CD14-positive monocyte (primary cell): ENCODE results near the gene TTLL11. TPM values are rescaled to one million over a fixed set of nuclear protein-coding genes. Genes with fewer than 3 reads are reported as not detected.

ENCODE experiments used
- DNase-seq, 3 donors: peaks; one replicate each; pipeline ENCODE4 v3.0.0-alpha.2; 2011 to 2022
- H2AFZ ChIP-seq: 2 replicates; pipeline ENCODE4 v1.6.0; 2012; ENCODE audit warnings: mild to moderate bottlenecking, low read depth, low read length, inconsistent platforms; ENCODE audit not compliant: insufficient read depth, poor library complexity, severe bottlenecking
- H3K27ac ChIP-seq, 2 donors: 1 replicate in 1 of 2; 2 replicates in 1 of 2; pipeline ENCODE4 v1.5.1; 2012 to 2013; ENCODE audit warnings: low read length in 2 of 2, control low read depth in 1 of 2, inconsistent platforms in 1 of 2, low read depth in 1 of 2, mild to moderate bottlenecking in 1 of 2
- H3K27me3 ChIP-seq, 2 donors: one replicate each; pipeline versions ENCODE4 v1.6.0 to v1.6.1; 2011 to 2013; ENCODE audit warnings: low read length in 2 of 2; ENCODE audit not compliant: control insufficient read depth in 2 of 2, insufficient read depth in 2 of 2
- H3K36me3 ChIP-seq, 2 donors: replicated peaks in 1 of 2; 1 replicate in 1 of 2; 2 replicates in 1 of 2; pipeline versions ENCODE4 v1.5.1 to v1.6.1; 2012 to 2013; ENCODE audit warnings: low read length in 2 of 2, control low read depth in 1 of 2, inconsistent platforms in 1 of 2, mild to moderate bottlenecking in 1 of 2; ENCODE audit not compliant: insufficient read depth in 2 of 2, control insufficient read depth in 1 of 2
- H3K4me1 ChIP-seq, 2 donors: 1 replicate in 1 of 2; 2 replicates in 1 of 2; pipeline versions ENCODE4 v1.5.1 to v1.6.1; 2012 to 2013; ENCODE audit warnings: low read length in 2 of 2, control low read depth in 1 of 2, inconsistent platforms in 1 of 2, mild to moderate bottlenecking in 1 of 2, moderate library complexity in 1 of 2; ENCODE audit not compliant: insufficient read depth in 2 of 2, control insufficient read depth in 1 of 2
- H3K4me2 ChIP-seq: replicated peaks from 2 replicates; pipeline ENCODE3; 2012; ENCODE audit warnings: low read length, moderate library complexity, mild to moderate bottlenecking; ENCODE audit not compliant: poor library complexity, severe bottlenecking; ENCODE audit errors: extremely low read depth
- H3K4me3 ChIP-seq, 3 experiments: fragments of 200-600 bp in 1 of 3; sonication (generic) in 1 of 3; replicated peaks in 1 of 3; 1 replicate in 2 of 3; 2 replicates in 1 of 3; pipeline ENCODE4 v1.5.1; 2011 to 2013; ENCODE audit warnings: low read length in 3 of 3, mild to moderate bottlenecking in 3 of 3, control low read depth in 2 of 3, low read depth in 2 of 3, inconsistent platforms in 1 of 3, moderate library complexity in 1 of 3
- H3K79me2 ChIP-seq: 2 replicates; pipeline ENCODE4 v1.6.0; 2012; ENCODE audit warnings: mild to moderate bottlenecking, control low read depth, inconsistent platforms, low read length, moderate library complexity; ENCODE audit not compliant: insufficient read depth
- H3K9ac ChIP-seq: 2 replicates; pipeline ENCODE4 v1.6.0; 2017; ENCODE audit warnings: low read length, mild to moderate bottlenecking; ENCODE audit not compliant: insufficient read depth, poor library complexity, severe bottlenecking
- H3K9me3 ChIP-seq, 2 donors: replicated peaks in 1 of 2; 1 replicate in 1 of 2; 2 replicates in 1 of 2; pipeline versions ENCODE4 v1.5.1 to v1.6.1; 2012 to 2013; ENCODE audit warnings: low read length in 2 of 2, control low read depth in 1 of 2; ENCODE audit not compliant: control insufficient read depth in 1 of 2, insufficient read depth in 1 of 2
- H4K20me1 ChIP-seq: 2 replicates; pipeline ENCODE4 v1.6.0; 2012; ENCODE audit warnings: mild to moderate bottlenecking, low read length, control low read depth, moderate library complexity; ENCODE audit not compliant: insufficient read depth
- H3K27ac Mint-ChIP-seq, 7 donors: one replicate each; pipeline ENCODE4 v1.8.0; 2020; ENCODE audit warnings: mild to moderate bottlenecking in 7 of 7, mixed read lengths in 7 of 7, moderate library complexity in 6 of 7, inconsistent platforms in 2 of 7
- H3K27me3 Mint-ChIP-seq, 3 donors: one replicate each; pipeline ENCODE4 v1.8.0; 2021 to 2022; ENCODE audit warnings: low read depth in 3 of 3, mild to moderate bottlenecking in 3 of 3, mixed read lengths in 3 of 3, moderate library complexity in 3 of 3, inconsistent platforms in 1 of 3
- H3K36me3 Mint-ChIP-seq, 2 donors: one replicate each; pipeline ENCODE4 v1.8.0; 2020; ENCODE audit warnings: mixed read lengths in 2 of 2, inconsistent platforms in 1 of 2, mild to moderate bottlenecking in 1 of 2
- H3K4me1 Mint-ChIP-seq: one replicate; pipeline ENCODE4 v1.8.0; 2020; ENCODE audit warnings: mild to moderate bottlenecking, mixed read lengths
- H3K4me3 Mint-ChIP-seq, 2 donors: one replicate each; pipeline ENCODE4 v1.8.0; 2020; ENCODE audit warnings: mild to moderate bottlenecking in 2 of 2, mixed read lengths in 2 of 2, moderate library complexity in 1 of 2
- H3K9me3 Mint-ChIP-seq, 7 donors: one replicate each; pipeline ENCODE4 v1.8.0; 2020 to 2022; ENCODE audit warnings: mixed read lengths in 7 of 7, mild to moderate bottlenecking in 6 of 7, moderate library complexity in 6 of 7, inconsistent platforms in 2 of 7
- CTCF ChIP-seq: fragments of 200-600 bp; IDR thresholded peaks from one replicate; pipeline ENCODE4 v1.8.0; 2022; ENCODE audit warnings: antibody characterized with exemption, mild to moderate bottlenecking
- WGBS: methylation state at CpG from one replicate; pipeline ENCODE4 v1.1.5; 2013; ENCODE audit warnings: missing lambda C conversion rate; ENCODE audit not compliant: insufficient coverage; 5-methylcytosine and 5-hydroxymethylcytosine counted together
- intact Hi-C, 2 donors: fragments of 100-400 bp; cut with micrococcal nuclease; formaldehyde crosslinking; loops; one replicate each; pipeline versions ENCODE4 v1.15.0 to v1.15.1; 2023
- polyA plus RNA-seq, 3 donors: library from polyadenylated mRNA; depleted of rRNA in 1 of 3; unstranded in 2 of 3; stranded (reverse) in 1 of 3; fragments of 300-500 nt in 2 of 3; fragments of >200 nt in 1 of 3; fragmentation: Illumina TruSeq in 2 of 3; gene quantifications; 1 replicate in 2 of 3; 2 replicates in 1 of 3; pipeline ENCODE4 v1.2.3, GENCODE V29; 2012 to 2021

TTLL11 gene
- polyA plus RNA-seq, 3 donors = 2.9 to 3.5 (median 3.1) TPM

- H3K27me3 Mint-ChIP-seq = peaks cover 1 to 4% (median 2%) of the 10 kb centered on the region in 3 donors
- no peak for TF ChIP-seq CTCF
- H3K4me1 ChIP-seq = no peaks in the 10 kb centered on the region
- H3K9me3 ChIP-seq = no peaks in the 10 kb centered on the region
- no peaks in the 10 kb centered on the region for H3K79me2 ChIP-seq
- no peak overlapping the region for H2AFZ ChIP-seq
- no peak overlapping the region for H3K27ac Mint-ChIP-seq
- H3K27ac ChIP-seq = no peak overlapping the region
- peaks cover 0 to 4% of the 10 kb centered on the region in 2 donors for H3K36me3 Mint-ChIP-seq
- H3K27me3 ChIP-seq = no peaks in the 10 kb centered on the region
- no peaks in the 10 kb centered on the region for H4K20me1 ChIP-seq
- no peak for DNase-seq
- no peak overlapping the region for H3K4me2 ChIP-seq
- intact Hi-C loops = no loop called here
- no peaks in the 10 kb centered on the region for H3K36me3 ChIP-seq
- H3K9me3 Mint-ChIP-seq = no peaks in the 10 kb centered on the region
- no peak overlapping the region for H3K4me3 Mint-ChIP-seq
- H3K4me3 ChIP-seq = no peak overlapping the region
- no peaks in the 10 kb centered on the region for H3K4me1 Mint-ChIP-seq
- H3K9ac ChIP-seq = no peak overlapping the region
- 50% methylated on average over 1 of the region's 6 CpGs for WGBS
These were observed 76.4 kb downstream of the TTLL11 start for GRCh38 chr9:122016744-122017143.

GRCh38 chr9:122016309-122016708 is 76.8 kb downstream of the TTLL11 start:
- Histone ChIP-seq H3K27ac (no peak overlapping the region), H3K79me2 (no peaks in the 10 kb centered on the region), H3K27me3 (no peaks in the 10 kb centered on the region), H3K4me3 (no peak overlapping the region), H2AFZ (no peak overlapping the region), H4K20me1 (no peaks in the 10 kb centered on the region), H3K4me1 (no peaks in the 10 kb centered on the region), H3K9me3 (no peaks in the 10 kb centered on the region), H3K36me3 (no peaks in the 10 kb centered on the region), H3K4me2 (no peak overlapping the region), H3K9ac (no peak overlapping the region)
- no peak for TF ChIP-seq CTCF
- peaks cover 1 to 4% (median 2%) of the 10 kb centered on the region in 3 donors for H3K27me3 Mint-ChIP-seq
- no peaks in the 10 kb centered on the region for H3K9me3 Mint-ChIP-seq
- no peak overlapping the region for H3K4me3 Mint-ChIP-seq
- H3K36me3 Mint-ChIP-seq = peaks cover 0 to 4% of the 10 kb centered on the region in 2 donors
- DNase-seq = no peak
- intact Hi-C loops = no loop called here
- no peak overlapping the region for H3K27ac Mint-ChIP-seq
- H3K4me1 Mint-ChIP-seq = no peaks in the 10 kb centered on the region
- 76% methylated on average over 3 of the region's 7 CpGs for WGBS
